MCF 10A (cell line): ENCODE measurements around the gene ZCCHC2. TPM values are rescaled to one million over a fixed set of nuclear protein-coding genes. Genes with fewer than 3 reads are reported as not detected.

Experiments used
- BruUV-seq: library from RNA; stranded (reverse); fragments of 400-500 nt; replicated peaks from 2 replicates; lab custom pipeline; 2021; lab: Mats Ljungman, UMichigan
- CTCF ChIA-PET: fragments of 300-600 bp; sonication (Branson Sonifier 250); formaldehyde crosslinking; extraction: SDS; loops from one replicate; lab custom pipeline; 2021; ENCODE audit warnings: antibody characterized with exemption, inconsistent platforms; lab: Yijun Ruan, JAX
- POLR2A ChIA-PET: fragments of 300-600, 350-650 bp; sonication (Branson Sonifier 250); formaldehyde crosslinking; extraction: SDS; loops from one replicate; lab custom pipeline; 2020; ENCODE audit warnings: antibody characterized with exemption, inconsistent platforms; lab: Yijun Ruan, JAX
- DNase-seq: peaks from one replicate; pipeline ENCODE4 v3.0.0-alpha.2; 2018; ENCODE audit not compliant: unreplicated experiment
- H3K27ac Mint-ChIP-seq: one replicate; pipeline ENCODE4 v1.8.0; 2022; ENCODE audit warnings: mild to moderate bottlenecking, low read depth, mixed read lengths; ENCODE audit not compliant: unreplicated experiment
- H3K27me3 Mint-ChIP-seq: one replicate; pipeline ENCODE4 v1.8.0; 2022; ENCODE audit warnings: mixed read lengths; ENCODE audit not compliant: insufficient read depth, unreplicated experiment
- H3K36me3 Mint-ChIP-seq: one replicate; pipeline ENCODE4 v1.8.0; 2022; ENCODE audit warnings: mild to moderate bottlenecking, moderate library complexity, mixed read lengths; ENCODE audit not compliant: insufficient read depth, unreplicated experiment
- H3K4me1 Mint-ChIP-seq: one replicate; pipeline ENCODE4 v1.8.0; 2022; ENCODE audit warnings: mixed read lengths; ENCODE audit not compliant: insufficient read depth, unreplicated experiment
- H3K4me3 Mint-ChIP-seq: one replicate; pipeline ENCODE4 v1.8.0; 2022; ENCODE audit warnings: mild to moderate bottlenecking, moderate library complexity, mixed read lengths; ENCODE audit not compliant: unreplicated experiment
- H3K9me3 Mint-ChIP-seq: one replicate; pipeline ENCODE4 v1.8.0; 2022; ENCODE audit warnings: mixed read lengths; ENCODE audit not compliant: unreplicated experiment
- intact Hi-C: fragments of 100-400 bp; cut with micrococcal nuclease; formaldehyde crosslinking; loops from 2 replicates; pipeline ENCODE4 v1.14.1; 2022
- total RNA-seq: library from RNA; stranded (reverse); gene quantifications from 2 replicates; pipeline ENCODE4 v1.2.3, GENCODE V29; 2022
- TF ChIP-seq, protein P1 (sequence below): fragments of 200-600 bp; IDR thresholded peaks from one replicate; pipeline ENCODE4 v1.8.0; 2022; ENCODE audit warnings: antibody characterized with exemption, mild to moderate bottlenecking; ENCODE audit not compliant: unreplicated experiment

Gene ZCCHC2
- total RNA-seq, 1 experiment from 2014 or later = 14.6 TPM

DNA sequence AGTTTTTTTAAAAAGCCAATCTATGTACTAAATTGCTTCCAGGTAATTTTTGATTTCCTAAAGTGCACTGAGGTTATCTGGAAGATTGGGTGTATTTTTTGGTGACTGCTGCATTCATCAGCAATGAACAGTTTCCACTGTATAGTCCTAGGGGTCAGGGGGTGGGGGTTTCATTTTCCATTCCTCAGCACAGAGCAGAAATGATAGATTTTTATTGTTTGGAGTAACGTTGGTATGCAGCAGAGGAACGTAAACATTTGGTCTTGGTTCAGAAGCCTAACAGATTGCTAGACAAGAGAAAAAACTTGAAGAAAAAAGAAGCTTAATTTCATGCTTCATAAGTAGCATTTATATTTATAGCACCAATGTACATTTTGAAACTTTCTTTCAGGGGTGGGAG, 54.9 kb downstream of the ZCCHC2 start:
- H3K4me3 Mint-ChIP-seq = no peak overlapping the region
- ChIA-PET POLR2A (no interaction called here), CTCF (interaction anchor here (0.7 to 8.3 kb wide), 4 partner anchors 7 to 405 kb away, joined by 3 to 90 read pairs (median 3); no protein-coding TSS in a partner anchor)
- no peak for DNase-seq
- TF ChIP-seq, protein P1, sequence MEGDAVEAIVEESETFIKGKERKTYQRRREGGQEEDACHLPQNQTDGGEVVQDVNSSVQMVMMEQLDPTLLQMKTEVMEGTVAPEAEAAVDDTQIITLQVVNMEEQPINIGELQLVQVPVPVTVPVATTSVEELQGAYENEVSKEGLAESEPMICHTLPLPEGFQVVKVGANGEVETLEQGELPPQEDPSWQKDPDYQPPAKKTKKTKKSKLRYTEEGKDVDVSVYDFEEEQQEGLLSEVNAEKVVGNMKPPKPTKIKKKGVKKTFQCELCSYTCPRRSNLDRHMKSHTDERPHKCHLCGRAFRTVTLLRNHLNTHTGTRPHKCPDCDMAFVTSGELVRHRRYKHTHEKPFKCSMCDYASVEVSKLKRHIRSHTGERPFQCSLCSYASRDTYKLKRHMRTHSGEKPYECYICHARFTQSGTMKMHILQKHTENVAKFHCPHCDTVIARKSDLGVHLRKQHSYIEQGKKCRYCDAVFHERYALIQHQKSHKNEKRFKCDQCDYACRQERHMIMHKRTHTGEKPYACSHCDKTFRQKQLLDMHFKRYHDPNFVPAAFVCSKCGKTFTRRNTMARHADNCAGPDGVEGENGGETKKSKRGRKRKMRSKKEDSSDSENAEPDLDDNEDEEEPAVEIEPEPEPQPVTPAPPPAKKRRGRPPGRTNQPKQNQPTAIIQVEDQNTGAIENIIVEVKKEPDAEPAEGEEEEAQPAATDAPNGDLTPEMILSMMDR = no peak
- intact Hi-C loops = no loop called here
- no peaks in the 10 kb centered on the region for H3K4me1 Mint-ChIP-seq
- no peaks in the 10 kb centered on the region for H3K9me3 Mint-ChIP-seq
- no peak overlapping the region for H3K27ac Mint-ChIP-seq
- peaks cover 48% of the 10 kb centered on the region for H3K36me3 Mint-ChIP-seq
- no TSS peak for BruUV-seq
- H3K27me3 Mint-ChIP-seq = no peaks in the 10 kb centered on the region

DNA sequence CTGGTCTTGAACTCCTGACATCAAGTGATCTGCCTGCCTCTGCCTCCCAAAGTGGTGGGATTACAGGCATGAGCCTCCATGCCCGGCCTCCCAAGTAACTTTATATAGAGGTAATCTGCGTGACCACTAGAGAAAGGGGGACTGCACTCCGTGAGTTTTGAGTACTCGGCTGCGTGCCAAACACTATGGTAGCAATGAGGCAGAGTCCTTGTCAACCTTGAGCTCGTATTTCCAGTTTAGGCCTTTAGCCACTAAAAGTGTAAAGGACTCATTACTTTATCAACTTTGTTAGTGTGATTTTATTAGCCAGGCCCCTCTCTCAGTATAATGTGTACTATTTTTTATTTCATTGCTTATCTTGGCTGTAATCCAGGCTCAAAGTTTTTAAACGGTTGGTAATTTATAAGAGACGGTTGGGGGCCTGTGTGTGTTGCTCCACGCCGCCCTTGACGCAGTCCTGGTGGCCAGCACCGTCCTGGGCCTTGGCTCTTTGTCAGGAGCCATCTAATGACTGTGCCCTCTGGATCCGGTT, 56.2 kb downstream of the ZCCHC2 start:
- intact Hi-C loops = no loop called here
- Mint-ChIP-seq H3K27ac (no peak overlapping the region), H3K27me3 (no peaks in the 10 kb centered on the region), H3K4me1 (peaks cover 2% of the 10 kb centered on the region), H3K36me3 (peaks cover 39% of the 10 kb centered on the region), H3K4me3 (no peak overlapping the region), H3K9me3 (no peaks in the 10 kb centered on the region)
- no TSS peak for BruUV-seq
- CTCF ChIA-PET = interaction anchor here (0.6 kb wide), 2 partner anchors 240 to 776 kb away, joined by 3 to 4 read pairs; no protein-coding TSS in a partner anchor
- POLR2A ChIA-PET = interaction anchor here (0.7 to 1.1 kb wide), 2 partner anchors 57 to 153 kb away, joined by 3 read pairs; no protein-coding TSS in a partner anchor
- TF ChIP-seq, protein P1 = no peak
- no peak for DNase-seq

DNA sequence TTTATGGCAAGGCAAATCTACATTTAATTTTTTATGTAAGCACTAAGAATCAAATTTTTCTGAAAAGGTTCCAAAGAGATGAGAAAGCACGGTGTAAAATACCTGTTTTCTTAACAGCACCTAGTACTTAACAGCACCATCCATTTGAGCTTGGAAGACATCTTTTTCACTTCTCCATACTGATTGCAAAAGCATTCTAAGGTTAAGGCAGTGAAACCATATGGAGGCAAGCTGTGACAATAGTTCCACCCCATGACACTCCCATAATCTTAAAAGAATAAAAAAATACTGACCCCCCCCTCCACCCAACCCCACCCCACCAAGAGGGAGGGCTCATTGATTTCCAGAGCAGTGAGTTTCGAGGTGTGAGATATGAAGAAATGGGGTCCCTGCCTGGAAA, 60.6 kb downstream of the ZCCHC2 start:
- no peaks in the 10 kb centered on the region for H3K27me3 Mint-ChIP-seq
- DNase-seq = no peak
- TF ChIP-seq, protein P1 = no peak
- POLR2A ChIA-PET = interaction anchor here (1.0 to 1.8 kb wide), 4 partner anchors 46 to 396 kb away, joined by 3 to 10 read pairs (median 4); partner anchors contain the start of genes PIGN and RELCH
- H3K9me3 Mint-ChIP-seq = no peaks in the 10 kb centered on the region
- no peak overlapping the region for H3K4me3 Mint-ChIP-seq
- H3K27ac Mint-ChIP-seq = no peak overlapping the region
- peaks cover 8% of the 10 kb centered on the region for H3K4me1 Mint-ChIP-seq
- CTCF ChIA-PET = interaction anchor here (0.6 to 6.6 kb wide), 39 partner anchors 9 to 403 kb away, joined by 3 to 90 read pairs (median 4); partner anchors contain the start of genes TNFRSF11A and ZCCHC2
- intact Hi-C loops = no loop called here
- no TSS peak for BruUV-seq
- peaks cover 13% of the 10 kb centered on the region for H3K36me3 Mint-ChIP-seq
